HEK293 (cell line): Measurements from ENCODE around the gene BORCS5.

Source experiments
- CTCF ChIA-PET: fragments of 350-600 bp; formaldehyde crosslinking; extraction: SDS; loops from one replicate; lab custom pipeline; 2021; ENCODE audit warnings: antibody characterized with exemption; lab: Yijun Ruan, JAX
- POLR2A ChIA-PET: fragments of 300-600 bp; formaldehyde crosslinking; extraction: SDS; loops from one replicate; lab custom pipeline; 2020; ENCODE audit warnings: antibody characterized with exemption, inconsistent platforms; lab: Yijun Ruan, JAX
- H3K27ac ChIP-seq: fragments of 200-500 bp; sonication (Bioruptor generic); 2 replicates; pipeline ENCODE4 v1.5.1; 2014; ENCODE audit warnings: low read depth, low read length, control low read depth, inconsistent platforms; ENCODE audit errors: extremely low read depth
- H3K36me3 ChIP-seq, 2 experiments: fragments of 200-500 bp in 1 of 2; sonication (Bioruptor generic) in 1 of 2; 1 replicate in 1 of 2; 2 replicates in 1 of 2; pipeline ENCODE4 v1.5.1; 2014 to 2017; ENCODE audit warnings: inconsistent platforms in 2 of 2, low read length in 2 of 2; ENCODE audit not compliant: control insufficient read depth in 2 of 2, insufficient read depth in 1 of 2
- H3K4me1 ChIP-seq: fragments of 200-500 bp; sonication (Bioruptor generic); 2 replicates; pipeline ENCODE4 v1.5.1; 2014; ENCODE audit warnings: mild to moderate bottlenecking, low read length, inconsistent platforms; ENCODE audit not compliant: control insufficient read depth, insufficient read depth
- H3K4me3 ChIP-seq: 2 replicates; pipeline ENCODE4 v1.5.1; 2011; ENCODE audit warnings: low read depth, mild to moderate bottlenecking, control low read depth, low read length, moderate library complexity
- H3K9me3 ChIP-seq: fragments of 200-500 bp; sonication (Bioruptor generic); 2 replicates; pipeline ENCODE4 v1.5.1; 2014; ENCODE audit warnings: low read depth, low read length, inconsistent platforms; ENCODE audit not compliant: control insufficient read depth, insufficient read depth
- KLF9 ChIP-seq: fragments of 450-650 bp; formaldehyde crosslinking; IDR thresholded peaks from 2 replicates; pipeline ENCODE4 v1.5.1; 2016; ENCODE audit warnings: missing biosample characterization, missing genetic modification characterization, low read depth
- PRDM10 ChIP-seq: fragments of 450-650 bp; formaldehyde crosslinking; IDR thresholded peaks from 2 replicates; pipeline ENCODE4 v1.5.1; 2016; ENCODE audit warnings: missing biosample characterization, missing genetic modification characterization
- SCRT1 ChIP-seq: fragments of 450-650 bp; formaldehyde crosslinking; IDR thresholded peaks from 2 replicates; pipeline ENCODE4 v1.5.1; 2016; ENCODE audit warnings: missing biosample characterization, missing genetic modification characterization, borderline replicate concordance
- TCF7L2 ChIP-seq: IDR thresholded peaks from 2 replicates; pipeline ENCODE4 v1.6.1; 2011; ENCODE audit warnings: low read depth, mild to moderate bottlenecking, inconsistent platforms, low read length, moderate library complexity, borderline replicate concordance
- ZBTB10 ChIP-seq: fragments of 450-650 bp; formaldehyde crosslinking; IDR thresholded peaks from 2 replicates; pipeline ENCODE4 v1.5.1; 2016; ENCODE audit warnings: missing biosample characterization, missing genetic modification characterization
- ZBTB48 ChIP-seq: fragments of 450-650 bp; formaldehyde crosslinking; IDR thresholded peaks from 2 replicates; pipeline ENCODE4 v1.5.1; 2016; ENCODE audit warnings: missing biosample characterization, missing genetic modification characterization
- ZBTB6 ChIP-seq: fragments of 450-650 bp; formaldehyde crosslinking; IDR thresholded peaks from 2 replicates; pipeline ENCODE4 v1.5.1; 2017; ENCODE audit warnings: missing biosample characterization, missing genetic modification characterization
- ZNF121 ChIP-seq: fragments of 450-650 bp; formaldehyde crosslinking; IDR thresholded peaks from 2 replicates; pipeline ENCODE4 v1.5.1; 2016; ENCODE audit warnings: missing biosample characterization, missing genetic modification characterization
- ZNF133 ChIP-seq: fragments of 450-650 bp; formaldehyde crosslinking; IDR thresholded peaks from 2 replicates; pipeline ENCODE4 v1.5.1; 2016; ENCODE audit warnings: missing biosample characterization, missing genetic modification characterization
- ZNF19 ChIP-seq: fragments of 450-650 bp; formaldehyde crosslinking; IDR thresholded peaks from 2 replicates; pipeline ENCODE4; 2016; ENCODE audit warnings: missing biosample characterization, missing genetic modification characterization, low read depth
- ZNF354C ChIP-seq: fragments of 450-650 bp; formaldehyde crosslinking; IDR thresholded peaks from 2 replicates; pipeline ENCODE4 v1.5.1; 2016; ENCODE audit warnings: missing biosample characterization, missing genetic modification characterization, low read depth, borderline replicate concordance
- ZNF624 ChIP-seq: fragments of 450-650 bp; formaldehyde crosslinking; IDR thresholded peaks from 2 replicates; pipeline ENCODE4 v1.5.1; 2017; ENCODE audit warnings: missing biosample characterization, missing genetic modification characterization
- ZNF626 ChIP-seq: fragments of 450-650 bp; sonication (Bioruptor Pico); formaldehyde crosslinking; IDR thresholded peaks from 2 replicates; pipeline ENCODE4 v1.5.1; 2018; ENCODE audit warnings: missing biosample characterization, missing genetic modification characterization, inconsistent platforms
- ZNF664 ChIP-seq: fragments of 450-650 bp; formaldehyde crosslinking; IDR thresholded peaks from 2 replicates; pipeline ENCODE4 v1.5.1; 2016; ENCODE audit warnings: missing biosample characterization, missing genetic modification characterization
- ZNF692 ChIP-seq: fragments of 450-650 bp; formaldehyde crosslinking; IDR thresholded peaks from 2 replicates; pipeline ENCODE4 v1.5.1; 2016; ENCODE audit warnings: missing biosample characterization, missing genetic modification characterization
- ZSCAN18 ChIP-seq: fragments of 450-650 bp; formaldehyde crosslinking; IDR thresholded peaks from 2 replicates; pipeline ENCODE4 v1.5.1; 2016; ENCODE audit warnings: missing biosample characterization, missing genetic modification characterization

Gene BORCS5

GRCh38 chr12:12502815-12503151, 145.9 kb downstream of the BORCS5 start:
- H3K36me3 ChIP-seq = peaks cover 4 to 5% of the 10 kb centered on the region in 2 experiments; a peak in 2 of 3 replicates
- peaks cover 15% of the 10 kb centered on the region for H3K4me1 ChIP-seq
- no peak overlapping the region for H3K27ac ChIP-seq
- CTCF ChIA-PET = no interaction called here
- no peak for TF ChIP-seq ZNF624 (tag by site-specific recombination)
- no peak for TF ChIP-seq ZNF133 (tag by site-specific recombination)
- no peak for TF ChIP-seq ZSCAN18 (tag by site-specific recombination)
- TF ChIP-seq ZNF354C (tag by site-specific recombination) = no peak
- no peak for TF ChIP-seq SCRT1 (tag by site-specific recombination)
- POLR2A ChIA-PET = interaction anchor here (0.7 kb wide), 1 partner anchor 128 kb away, joined by 4 read pairs; no protein-coding TSS in a partner anchor
- no peaks in the 10 kb centered on the region for H3K9me3 ChIP-seq
- no peak overlapping the region for H3K4me3 ChIP-seq

GRCh38 chr12:12503384-12504078, 146.7 kb downstream of the BORCS5 start:
- TF ChIP-seq ZNF121 (tag by site-specific recombination) (no peak), ZBTB48 (tag by site-specific recombination) (no peak), KLF9 (tag by site-specific recombination) (no peak), ZBTB6 (no peak), ZNF19 (tag by site-specific recombination) (no peak), ZNF692 (tag by site-specific recombination) (no peak), ZBTB10 (tag by site-specific recombination) (no peak), PRDM10 (no peak), ZNF664 (tag by site-specific recombination) (no peak), TCF7L2 (no peak), ZNF626 (no peak)
- TF ChIP-seq, all 188 proteins: peak for 0
- CTCF ChIA-PET = interaction anchor here (0.6 to 0.7 kb wide), 3 partner anchors 9 to 397 kb away, joined by 3 to 4 read pairs (median 3); no protein-coding TSS in a partner anchor
- POLR2A ChIA-PET = no interaction called here
- H3K36me3 ChIP-seq = peaks cover 3 to 5% of the 10 kb centered on the region in 2 experiments; a peak in 2 of 3 replicates
- no peak overlapping the region for H3K4me3 ChIP-seq
- H3K9me3 ChIP-seq = no peaks in the 10 kb centered on the region
- H3K27ac ChIP-seq = no peak overlapping the region
- peaks cover 15% of the 10 kb centered on the region for H3K4me1 ChIP-seq
